HFFc6 (cell line): ENCODE measurements around the gene ABCA4. TPM values are rescaled to one million over a fixed set of nuclear protein-coding genes. Genes with fewer than 3 reads are reported as not detected.

ENCODE experiments used
- DNase-seq: peaks from one replicate; pipeline ENCODE4 v3.0.0-alpha.2; 2018
- H3K27ac Mint-ChIP-seq: 2 replicates; pipeline ENCODE4 v1.8.0; 2020; ENCODE audit warnings: mild to moderate bottlenecking, mixed read lengths
- H3K27me3 Mint-ChIP-seq: 2 replicates; pipeline ENCODE4 v1.8.0; 2021; ENCODE audit warnings: mild to moderate bottlenecking, moderate library complexity, mixed read lengths; ENCODE audit not compliant: insufficient read depth
- H3K36me3 Mint-ChIP-seq: 2 replicates; pipeline ENCODE4 v1.8.0; 2021; ENCODE audit warnings: low read depth, mixed read lengths
- H3K4me1 Mint-ChIP-seq: 2 replicates; pipeline ENCODE4 v1.8.0; 2020; ENCODE audit warnings: low read depth, mixed read lengths
- H3K4me3 Mint-ChIP-seq: 2 replicates; pipeline ENCODE4 v1.8.0; 2020; ENCODE audit warnings: mild to moderate bottlenecking, moderate library complexity, mixed read lengths
- H3K9me3 Mint-ChIP-seq: 2 replicates; pipeline ENCODE4 v1.8.0; 2020; ENCODE audit warnings: mild to moderate bottlenecking, mixed read lengths
- CTCF ChIP-seq: fragments of 200-600 bp; sonication (generic); IDR thresholded peaks from 2 replicates; pipeline ENCODE4 v1.5.0; 2021; ENCODE audit warnings: antibody characterized with exemption, mild to moderate bottlenecking
- total RNA-seq, 6 experiments: library from RNA; stranded (reverse); fragmentation: NEBNext Ultra II Directional; extraction: Animal tissue kit (Norgen Biotek cat#: 25700); gene quantifications; 2 replicates in 1 of 6; 3 replicates in 5 of 6; pipeline ENCODE4 v1.2.3, GENCODE V29; 2021

ABCA4 gene
- total RNA-seq, 6 experiments from 2014 or later: 0.03 to 0.09 (median 0.05) TPM; not detected in 3

- Mint-ChIP-seq H3K4me1 (peaks cover 38% of the 10 kb centered on the region), H3K27me3 (peaks cover 9% of the 10 kb centered on the region), H3K36me3 (no peaks in the 10 kb centered on the region), H3K4me3 (peak overlapping the region; percentile 56; the same call in 1 of the 2 replicates), H3K27ac (no peak overlapping the region), H3K9me3 (no peaks in the 10 kb centered on the region)
- peak; percentile 96 for TF ChIP-seq CTCF
- peak; percentile 69 for DNase-seq
Observed at GRCh38 chr1:94025383-94026340, 95.3 kb downstream of the ABCA4 start.

GRCh38 chr1:94024104-94024792 is 96.7 kb downstream of the ABCA4 start:
- peaks cover 7% of the 10 kb centered on the region for H3K27me3 Mint-ChIP-seq
- H3K9me3 Mint-ChIP-seq: no peaks in the 10 kb centered on the region
- DNase-seq: no peak
- no peak for TF ChIP-seq CTCF
- no peak overlapping the region for H3K27ac Mint-ChIP-seq
- no peaks in the 10 kb centered on the region for H3K36me3 Mint-ChIP-seq
- peaks cover 48% of the 10 kb centered on the region for H3K4me1 Mint-ChIP-seq
- no peak overlapping the region for H3K4me3 Mint-ChIP-seq

- peaks cover 7% of the 10 kb centered on the region for H3K27me3 Mint-ChIP-seq
- no peak for TF ChIP-seq CTCF
- H3K36me3 Mint-ChIP-seq: no peaks in the 10 kb centered on the region
- H3K9me3 Mint-ChIP-seq: no peaks in the 10 kb centered on the region
- H3K4me3 Mint-ChIP-seq: no peak overlapping the region
- H3K27ac Mint-ChIP-seq: peak overlapping the region; percentile 67
- DNase-seq: peak; percentile 80
- peaks cover 48% of the 10 kb centered on the region for H3K4me1 Mint-ChIP-seq
Observed at GRCh38 chr1:94022471-94023189, 98.3 kb downstream of the ABCA4 start.

- peaks cover 6% of the 10 kb centered on the region for H3K27me3 Mint-ChIP-seq
- H3K4me1 Mint-ChIP-seq: peaks cover 45% of the 10 kb centered on the region
- H3K36me3 Mint-ChIP-seq: no peaks in the 10 kb centered on the region
- peak; percentile 83 for DNase-seq
- no peak for TF ChIP-seq CTCF
- H3K27ac Mint-ChIP-seq: peak overlapping the region; percentile 61
- no peak overlapping the region for H3K4me3 Mint-ChIP-seq
- no peaks in the 10 kb centered on the region for H3K9me3 Mint-ChIP-seq
Observed at GRCh38 chr1:94020764-94021579, 100.0 kb downstream of the ABCA4 start.

GRCh38 chr1:94019327-94019726 is 101.6 kb downstream of the ABCA4 start:
- H3K4me3 Mint-ChIP-seq: no peak overlapping the region
- H3K36me3 Mint-ChIP-seq: no peaks in the 10 kb centered on the region
- no peaks in the 10 kb centered on the region for H3K9me3 Mint-ChIP-seq
- H3K27ac Mint-ChIP-seq: no peak overlapping the region
- peaks cover 4% of the 10 kb centered on the region for H3K27me3 Mint-ChIP-seq
- TF ChIP-seq CTCF: no peak
- DNase-seq: no peak
- H3K4me1 Mint-ChIP-seq: peaks cover 45% of the 10 kb centered on the region
